ENCODE data around the gene NSMCE1.

GRCh38 chr16:27215660-27216059 lies 52.9 kb downstream of the NSMCE1 start:
- TF ChIP-seq POLR2A (IDR thresholded peaks at IDR 0.05) (no peak), CTCF (IDR thresholded peaks at IDR 0.05) (no peak)

All from esophagus squamous epithelium (tissue), 4 donors.